H9 (cell line): Measurements from ENCODE around the gene OR51S1. TPM values are rescaled to one million over a fixed set of nuclear protein-coding genes. Genes with fewer than 3 reads are reported as not detected.
"Not testable (repeated sequence)": the region's sequence is repeated elsewhere in the genome, so short reads cannot be mapped to it uniquely, and the experiment has no call there.

Source experiments
- DNase-seq: peaks from one replicate; pipeline ENCODE4 v3.0.0-alpha.2; 2017
- H2AFZ ChIP-seq: one replicate; pipeline ENCODE4 v1.6.1; 2013; ENCODE audit warnings: mild to moderate bottlenecking, low read length, control low read depth, moderate library complexity
- H2AK5ac ChIP-seq: 2 replicates; pipeline ENCODE4 v1.6.1; 2013; ENCODE audit warnings: low read length, control low read depth, mixed read lengths; ENCODE audit not compliant: insufficient read length
- H2BK120ac ChIP-seq: one replicate; pipeline ENCODE4 v1.6.1; 2013; ENCODE audit warnings: low read depth, mild to moderate bottlenecking, low read length, control low read depth, inconsistent platforms; ENCODE audit not compliant: poor library complexity, severe bottlenecking
- H2BK12ac ChIP-seq: 2 replicates; pipeline ENCODE4 v1.6.1; 2013; ENCODE audit warnings: low read length, control low read depth, mixed read lengths, low read depth; ENCODE audit not compliant: insufficient read length
- H2BK15ac ChIP-seq: 2 replicates; pipeline ENCODE4 v1.6.1; 2013; ENCODE audit warnings: low read depth, low read length, control low read depth
- H2BK20ac ChIP-seq: one replicate; pipeline ENCODE4 v1.6.1; 2013; ENCODE audit warnings: low read depth, mild to moderate bottlenecking, low read length, control low read depth, inconsistent platforms; ENCODE audit not compliant: poor library complexity, severe bottlenecking
- H2BK5ac ChIP-seq: 2 replicates; pipeline ENCODE4 v1.6.1; 2013; ENCODE audit warnings: low read length, control low read depth, mixed read lengths; ENCODE audit not compliant: insufficient read length
- H3K14ac ChIP-seq: 2 replicates; pipeline ENCODE4 v1.6.1; 2013; ENCODE audit warnings: low read length, control low read depth; ENCODE audit not compliant: insufficient read depth
- H3K18ac ChIP-seq: 2 replicates; pipeline ENCODE4 v1.6.1; 2013; ENCODE audit warnings: low read depth, mild to moderate bottlenecking, mixed read lengths, low read length, control low read depth; ENCODE audit not compliant: insufficient read length
- H3K23ac ChIP-seq: 2 replicates; pipeline ENCODE4 v1.6.1; 2013; ENCODE audit warnings: low read length, control low read depth, mixed read lengths, low read depth; ENCODE audit not compliant: insufficient read length
- H3K23me2 ChIP-seq: 2 replicates; pipeline ENCODE4 v1.6.1; 2013; ENCODE audit warnings: low read depth, mild to moderate bottlenecking, mixed read lengths, low read length, control low read depth; ENCODE audit not compliant: insufficient read length, poor library complexity, severe bottlenecking
- H3K27ac ChIP-seq: 2 replicates; pipeline ENCODE4 v1.5.1; 2013; ENCODE audit warnings: low read length, control low read depth, mixed read lengths, low read depth; ENCODE audit not compliant: insufficient read length
- H3K27me3 ChIP-seq: 2 replicates; pipeline ENCODE4 v1.6.1; 2013; ENCODE audit warnings: low read length, control low read depth, inconsistent platforms; ENCODE audit not compliant: insufficient read depth
- H3K4ac ChIP-seq: 2 replicates; pipeline ENCODE4 v1.6.1; 2013; ENCODE audit warnings: low read depth, mild to moderate bottlenecking, control low read depth, inconsistent platforms, low read length, moderate library complexity
- H3K4me1 ChIP-seq: 2 replicates; pipeline ENCODE4 v1.6.1; 2013; ENCODE audit warnings: low read length, control low read depth, inconsistent platforms; ENCODE audit not compliant: insufficient read depth
- H3K4me2 ChIP-seq: 2 replicates; pipeline ENCODE4 v1.6.1; 2013; ENCODE audit warnings: low read length, control low read depth, mixed read lengths; ENCODE audit not compliant: insufficient read length, insufficient read depth
- H3K56ac ChIP-seq: 2 replicates; pipeline ENCODE4 v1.6.1; 2013; ENCODE audit warnings: low read depth, mild to moderate bottlenecking, mixed read lengths, low read length, control low read depth; ENCODE audit not compliant: insufficient read length
- H3K79me1 ChIP-seq: 2 replicates; pipeline ENCODE4 v1.6.1; 2013; ENCODE audit warnings: low read depth, mild to moderate bottlenecking, moderate library complexity, low read length, control low read depth, inconsistent platforms; ENCODE audit not compliant: insufficient read depth, poor library complexity, severe bottlenecking
- H3K79me2 ChIP-seq: 2 replicates; pipeline ENCODE4 v1.6.1; 2013; ENCODE audit warnings: low read length, control low read depth, inconsistent platforms; ENCODE audit not compliant: insufficient read depth
- H3K9ac ChIP-seq: 2 replicates; pipeline ENCODE4 v1.6.1; 2013; ENCODE audit warnings: low read length, control low read depth, mixed read lengths; ENCODE audit not compliant: insufficient read length; ENCODE audit errors: extremely low read depth
- H3K9me3 ChIP-seq: one replicate; pipeline ENCODE4 v1.6.1; 2013; ENCODE audit warnings: low read depth, low read length, inconsistent platforms; ENCODE audit not compliant: control insufficient read depth
- H3T11ph ChIP-seq: one replicate; pipeline ENCODE4 v1.6.1; 2013; ENCODE audit warnings: mild to moderate bottlenecking, low read length, control low read depth, inconsistent platforms
- H4K20me1 ChIP-seq: one replicate; pipeline ENCODE4 v1.6.1; 2013; ENCODE audit not compliant: control insufficient read depth, insufficient read length, insufficient read depth
- H4K5ac ChIP-seq: 2 replicates; pipeline ENCODE4 v1.6.1; 2013; ENCODE audit warnings: low read depth, mild to moderate bottlenecking, mixed read lengths, low read length, control low read depth; ENCODE audit not compliant: insufficient read length
- H4K8ac ChIP-seq: replicated peaks from 2 replicates; pipeline ENCODE4 v1.6.1; 2013; ENCODE audit warnings: low read length, control low read depth, mixed read lengths, low read depth; ENCODE audit not compliant: insufficient read length
- H4K91ac ChIP-seq: 2 replicates; pipeline ENCODE4 v1.6.1; 2013; ENCODE audit warnings: low read depth, mild to moderate bottlenecking, moderate library complexity, mixed read lengths, low read length, control low read depth; ENCODE audit not compliant: insufficient read length
- H3K27ac Mint-ChIP-seq, 3 experiments: 2 replicates in 2 of 3; 3 replicates in 1 of 3; pipeline ENCODE4 v1.8.0; 2020 to 2021; ENCODE audit warnings: mixed read lengths in 3 of 3, mild to moderate bottlenecking in 1 of 3, moderate library complexity in 1 of 3
- H3K27me3 Mint-ChIP-seq: 2 replicates; pipeline ENCODE4 v1.8.0; 2021; ENCODE audit warnings: low read depth, mild to moderate bottlenecking, moderate library complexity, mixed read lengths
- H3K36me3 Mint-ChIP-seq, 3 experiments: 2 replicates in 2 of 3; 3 replicates in 1 of 3; pipeline ENCODE4 v1.8.0; 2020 to 2021; ENCODE audit warnings: low read depth in 3 of 3, mixed read lengths in 3 of 3; ENCODE audit not compliant: insufficient read depth in 1 of 3
- H3K4me1 Mint-ChIP-seq, 2 experiments: 2 replicates each; pipeline ENCODE4 v1.8.0; 2020; ENCODE audit warnings: mixed read lengths in 2 of 2
- H3K4me3 Mint-ChIP-seq, 2 experiments: 2 replicates in 1 of 2; 3 replicates in 1 of 2; pipeline ENCODE4 v1.8.0; 2020 to 2021; ENCODE audit warnings: mild to moderate bottlenecking in 2 of 2, mixed read lengths in 2 of 2, moderate library complexity in 1 of 2
- H3K9me3 Mint-ChIP-seq, 2 experiments: 2 replicates in 1 of 2; 3 replicates in 1 of 2; pipeline ENCODE4 v1.8.0; 2020; ENCODE audit warnings: mild to moderate bottlenecking in 2 of 2, mixed read lengths in 2 of 2, moderate library complexity in 1 of 2
- CTCF ChIP-seq: fragments of 200-600 bp; sonication (generic); conservative IDR thresholded peaks from 3 replicates; pipeline ENCODE4 v1.8.0; 2021; ENCODE audit warnings: antibody characterized with exemption, mild to moderate bottlenecking
- WGBS: extraction: QIAGEN DNeasy Blood & Tissue Kit; methylation state at CpG from one replicate; pipeline ENCODE4 v1.1.7; 2013; ENCODE audit warnings: missing lambda C conversion rate, low lambda C conversion rate, mixed read lengths; ENCODE audit not compliant: insufficient read length; ENCODE audit errors: extremely low coverage; 5-methylcytosine and 5-hydroxymethylcytosine counted together
- total RNA-seq: library from RNA; stranded (reverse); gene quantifications from 2 replicates; pipeline ENCODE4 v1.2.1, GENCODE V29; 2021

The OR51S1 gene
- total RNA-seq, 1 experiment from 2014 or later: not detected

DNA sequence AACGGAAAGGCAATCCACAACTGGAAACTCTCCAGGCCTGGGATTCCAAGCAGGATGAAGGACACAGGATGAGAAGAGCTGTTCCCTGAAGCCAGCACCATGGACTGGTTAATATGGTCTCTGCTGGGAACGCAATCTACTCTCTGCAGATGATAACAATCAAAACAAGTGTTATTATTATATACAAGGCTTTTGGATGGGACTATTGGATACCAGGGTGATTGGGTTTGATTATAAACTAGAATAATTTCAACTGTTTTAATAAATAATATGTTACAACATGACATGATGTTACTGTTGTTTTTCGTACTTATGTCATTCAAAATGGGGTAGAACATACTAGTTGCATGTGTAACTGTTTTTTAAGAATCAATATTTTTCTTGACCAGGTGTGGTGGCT, 44.7 kb downstream of the OR51S1 start, which contains the start of gene OR52R1:
TSS of gene OR52R1 (minus strand) at position 101 of the 400 bp plus-strand sequence. CDS start at position 101, 0 bp downstream.
- WGBS: no CpG with 5 or more reads among the region's 3 CpGs
- Histone ChIP-seq H3K18ac (no peak within 1 kb of the TSS), H3K14ac (no peak within 1 kb of the TSS; the same call in 1 of the 2 replicates), H3K4me1 (no peaks in the 10 kb centered on the region), H3K27me3 (no peaks in the 10 kb centered on the region), H4K5ac (no peak within 1 kb of the TSS), H3K27ac (no peak within 1 kb of the TSS), H3K23me2 (no peaks in the 10 kb centered on the region), H2AK5ac (no peak within 1 kb of the TSS), H3K4me2 (no peak within 1 kb of the TSS), H2AFZ (no peak within 1 kb of the TSS), H4K91ac (no peak within 1 kb of the TSS), H2BK20ac (no peak within 1 kb of the TSS), H3K4ac (no peak within 1 kb of the TSS; the same call in 1 of the 2 replicates), H3K9ac (no peak within 1 kb of the TSS), H3K9me3 (no peaks in the 10 kb centered on the region), H3K79me2 (no peaks in the 10 kb centered on the region), H2BK5ac (no peak within 1 kb of the TSS), H3K23ac (no peak within 1 kb of the TSS), H2BK12ac (no peak within 1 kb of the TSS), H3K56ac (no peak within 1 kb of the TSS), H2BK120ac (no peak within 1 kb of the TSS), H3K79me1 (no peaks in the 10 kb centered on the region), H3T11ph (no peak within 1 kb of the TSS), H4K20me1 (no peaks in the 10 kb centered on the region), H4K8ac (no peak within 1 kb of the TSS), H2BK15ac (no peak within 1 kb of the TSS)
- Mint-ChIP-seq H3K4me3 (no peak within 1 kb of the TSS), H3K4me1 (0 out of 4 replicates have a peak, but pooled peaks cover 0 to 2% of the 10 kb centered on the region in 2 experiments), H3K27ac (no peak within 1 kb of the TSS), H3K9me3 (no peaks in the 10 kb centered on the region), H3K36me3 (no peaks in the 10 kb centered on the region), H3K27me3 (no peaks in the 10 kb centered on the region)
- no peak for TF ChIP-seq CTCF
- DNase-seq: no peak

GRCh38 chr11:4801316-4801715, 47.7 kb downstream of the OR51S1 start:
- H3K4me2 ChIP-seq, H3K4me1 Mint-ChIP-seq, H3K79me2 ChIP-seq, H4K91ac ChIP-seq, H3K56ac ChIP-seq, H3K27ac ChIP-seq, H3K27me3 Mint-ChIP-seq, H2AFZ ChIP-seq, H4K8ac ChIP-seq, H3K23ac ChIP-seq, H4K5ac ChIP-seq, H3K18ac ChIP-seq, H2BK20ac ChIP-seq, H3K9me3 ChIP-seq, H3K23me2 ChIP-seq, H4K20me1 ChIP-seq, H3K14ac ChIP-seq, H3T11ph ChIP-seq, H3K4ac ChIP-seq, H3K9me3 Mint-ChIP-seq, H3K79me1 ChIP-seq, H3K4me3 Mint-ChIP-seq, H2AK5ac ChIP-seq, H3K27me3 ChIP-seq, H2BK15ac ChIP-seq, H2BK12ac ChIP-seq, H3K36me3 Mint-ChIP-seq, H3K9ac ChIP-seq, DNase-seq, H3K4me1 ChIP-seq, H2BK5ac ChIP-seq, H2BK120ac ChIP-seq: not testable (repeated sequence)
- peak overlapping the region in 1 of 3 experiments; percentile 13; a peak in 1 of 7 replicates for H3K27ac Mint-ChIP-seq
- WGBS: no CpG with 5 or more reads among the region's 5 CpGs
